Hepatocyte (in vitro differentiated cells): ENCODE results near the gene OPCML.

Experiments used
- EZH2phosphoT487 ChIP-seq: fragments of 200-600 bp; sonication (generic); IDR thresholded peaks from one replicate; pipeline ENCODE4 v1.6.1; 2018; ENCODE audit warnings: antibody characterized with exemption, mild to moderate bottlenecking, low read depth, moderate library complexity; ENCODE audit not compliant: unreplicated experiment, severe bottlenecking
- TF ChIP-seq, protein P1 (sequence below): fragments of 200-600 bp; sonication (generic); IDR thresholded peaks from 2 replicates; pipeline ENCODE4 v1.5.1; 2016; ENCODE audit warnings: antibody characterized with exemption, mild to moderate bottlenecking; ENCODE audit not compliant: poor library complexity

DNA sequence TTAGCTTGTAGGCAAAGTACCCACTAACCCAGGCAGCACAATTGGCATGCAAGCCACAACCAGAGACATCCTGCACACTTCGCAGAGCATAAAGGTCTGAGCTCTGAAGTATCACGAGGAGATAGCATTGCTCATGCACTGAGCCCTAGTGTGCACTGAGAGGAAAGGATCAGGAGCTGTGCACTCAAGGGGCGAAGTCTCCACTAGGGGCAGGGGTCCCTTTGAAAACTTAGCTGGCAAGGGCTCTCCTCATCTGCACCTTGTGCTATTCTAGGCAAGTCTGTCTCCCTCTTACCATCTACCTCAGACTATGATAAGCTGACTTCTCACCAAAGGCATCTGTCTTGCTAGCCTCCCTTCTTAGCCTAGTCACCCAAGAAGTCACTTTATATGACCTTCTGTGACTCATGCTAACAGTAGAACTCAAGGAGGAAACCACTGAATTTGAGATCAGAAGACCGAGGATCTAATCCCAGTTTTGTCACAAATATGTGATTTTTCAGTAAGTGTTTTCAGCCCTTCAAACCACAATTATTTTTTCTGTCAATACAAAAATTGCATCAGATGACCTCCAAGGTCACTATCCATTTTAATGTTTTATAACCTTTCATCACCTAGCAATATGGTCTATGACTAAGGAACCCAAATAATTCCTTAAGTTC lies 1083.8 kb downstream of the OPCML start:
- TF ChIP-seq, protein P1, sequence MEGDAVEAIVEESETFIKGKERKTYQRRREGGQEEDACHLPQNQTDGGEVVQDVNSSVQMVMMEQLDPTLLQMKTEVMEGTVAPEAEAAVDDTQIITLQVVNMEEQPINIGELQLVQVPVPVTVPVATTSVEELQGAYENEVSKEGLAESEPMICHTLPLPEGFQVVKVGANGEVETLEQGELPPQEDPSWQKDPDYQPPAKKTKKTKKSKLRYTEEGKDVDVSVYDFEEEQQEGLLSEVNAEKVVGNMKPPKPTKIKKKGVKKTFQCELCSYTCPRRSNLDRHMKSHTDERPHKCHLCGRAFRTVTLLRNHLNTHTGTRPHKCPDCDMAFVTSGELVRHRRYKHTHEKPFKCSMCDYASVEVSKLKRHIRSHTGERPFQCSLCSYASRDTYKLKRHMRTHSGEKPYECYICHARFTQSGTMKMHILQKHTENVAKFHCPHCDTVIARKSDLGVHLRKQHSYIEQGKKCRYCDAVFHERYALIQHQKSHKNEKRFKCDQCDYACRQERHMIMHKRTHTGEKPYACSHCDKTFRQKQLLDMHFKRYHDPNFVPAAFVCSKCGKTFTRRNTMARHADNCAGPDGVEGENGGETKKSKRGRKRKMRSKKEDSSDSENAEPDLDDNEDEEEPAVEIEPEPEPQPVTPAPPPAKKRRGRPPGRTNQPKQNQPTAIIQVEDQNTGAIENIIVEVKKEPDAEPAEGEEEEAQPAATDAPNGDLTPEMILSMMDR: no peak
- TF ChIP-seq EZH2phosphoT487: no peak
